CD4-positive, CD25-positive, alpha-beta regulatory T cell (primary cell): ENCODE data around the gene ALDH1A2. TPM values are rescaled to one million over a fixed set of nuclear protein-coding genes. Genes with fewer than 3 reads are reported as not detected.
A peak's percentile ranks its signal among the peaks of the same experiment; 100 is the strongest.
"Not testable (repeated sequence)": the region's sequence is repeated elsewhere in the genome, so short reads cannot be mapped to it uniquely, and the experiment has no call there.

ENCODE experiments used
- ATAC-seq, 2 donors: fragments of 150-1000 bp; cut with Tn5 transposase; one replicate each; pipeline ENCODE4 v1.10.0; 2021; ENCODE audit warnings: low read depth in 2 of 2, moderate number of reproducible peaks in 2 of 2, moderate library complexity in 1 of 2
- DNase-seq, 3 donors: peaks; one replicate each; pipeline versions ENCODE4 v3.0.0 to v3.0.0-alpha.2; 2012 to 2022; ENCODE audit warnings: mixed read lengths in 1 of 3
- H3K27ac ChIP-seq: one replicate; pipeline ENCODE4 v1.7.0; 2013; ENCODE audit warnings: mild to moderate bottlenecking, low read length; ENCODE audit not compliant: insufficient read depth, poor library complexity, severe bottlenecking
- H3K27me3 ChIP-seq: one replicate; pipeline ENCODE4 v1.7.0; 2013; ENCODE audit warnings: low read length; ENCODE audit not compliant: control insufficient read depth, insufficient read depth
- H3K36me3 ChIP-seq: one replicate; pipeline ENCODE4 v1.7.0; 2013; ENCODE audit warnings: mild to moderate bottlenecking, low read length, moderate library complexity; ENCODE audit not compliant: control insufficient read depth, insufficient read depth
- H3K4me1 ChIP-seq: 2 replicates; pipeline ENCODE4 v1.7.0; 2013; ENCODE audit warnings: mild to moderate bottlenecking, low read length; ENCODE audit not compliant: insufficient read depth, control insufficient read depth, poor library complexity, severe bottlenecking
- H3K4me3 ChIP-seq: one replicate; pipeline ENCODE4 v1.7.0; 2013; ENCODE audit warnings: low read depth, mild to moderate bottlenecking, low read length, moderate library complexity
- H3K9me3 ChIP-seq, 2 experiments: 1 replicate in 1 of 2; 2 replicates in 1 of 2; pipeline ENCODE4 v1.7.0; 2013; ENCODE audit warnings: low read length in 2 of 2, mild to moderate bottlenecking in 1 of 2, moderate library complexity in 1 of 2; ENCODE audit not compliant: control insufficient read depth in 2 of 2
- H3K27ac Mint-ChIP-seq, 3 donors: one replicate each; pipeline ENCODE4 v1.8.0; 2020 to 2022; ENCODE audit warnings: mild to moderate bottlenecking in 3 of 3, mixed read lengths in 3 of 3, moderate library complexity in 2 of 3
- H3K27me3 Mint-ChIP-seq: one replicate; pipeline ENCODE4 v1.8.0; 2022; ENCODE audit warnings: mild to moderate bottlenecking, mixed read lengths
- H3K36me3 Mint-ChIP-seq: one replicate; pipeline ENCODE4 v1.8.0; 2020; ENCODE audit warnings: mixed read lengths
- H3K4me1 Mint-ChIP-seq, 4 donors: one replicate each; pipeline ENCODE4 v1.8.0; 2020 to 2022; ENCODE audit warnings: mixed read lengths in 4 of 4, mild to moderate bottlenecking in 1 of 4
- H3K4me3 Mint-ChIP-seq, 4 donors: one replicate each; pipeline ENCODE4 v1.8.0; 2020 to 2022; ENCODE audit warnings: mild to moderate bottlenecking in 4 of 4, mixed read lengths in 4 of 4, moderate library complexity in 3 of 4
- H3K9me3 Mint-ChIP-seq, 7 donors: one replicate each; pipeline ENCODE4 v1.8.0; 2020 to 2022; ENCODE audit warnings: mixed read lengths in 7 of 7, mild to moderate bottlenecking in 3 of 7, moderate library complexity in 2 of 7
- polyA plus RNA-seq, 4 donors: library from polyadenylated mRNA; unstranded; fragments of 300-500 nt; fragmentation: Illumina TruSeq; gene quantifications; one replicate each; pipeline ENCODE4 v1.2.3, GENCODE V29; 2021
- total RNA-seq: library from RNA; stranded (reverse); gene quantifications from one replicate; pipeline ENCODE4 v1.2.3, GENCODE V29; 2022

Gene ALDH1A2
- total and polyA plus RNA-seq, 5 donors from 2014 or later, result not detected

DNA sequence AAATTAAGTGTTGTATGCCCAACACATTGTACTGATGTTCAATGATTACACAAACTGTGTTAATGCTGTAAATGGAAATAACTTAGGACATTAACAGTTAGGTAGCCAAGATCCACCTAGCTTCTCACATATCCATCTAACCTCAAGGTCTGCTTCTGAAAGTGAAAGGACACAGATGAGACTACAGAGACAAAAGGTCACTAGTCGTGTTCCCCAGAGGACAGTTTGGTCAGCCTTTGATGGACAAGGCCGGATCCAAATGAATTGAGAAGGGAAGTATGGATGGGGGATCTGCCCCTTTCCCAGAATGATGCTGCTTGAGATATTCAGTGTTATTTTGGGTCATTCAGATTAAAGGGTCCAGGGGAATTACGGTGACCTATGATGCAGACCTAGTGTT, 17.2 kb downstream of the ALDH1A2 start:
- ATAC-seq (no peak), DNase-seq (no peak)
- H3K4me1 ChIP-seq, result no peaks in the 10 kb centered on the region
- no peaks in the 10 kb centered on the region for H3K36me3 Mint-ChIP-seq
- no peak overlapping the region for H3K27ac ChIP-seq
- H3K9me3 Mint-ChIP-seq, result no peaks in the 10 kb centered on the region
- no peaks in the 10 kb centered on the region for H3K9me3 ChIP-seq
- peaks cover 31% of the 10 kb centered on the region for H3K27me3 Mint-ChIP-seq
- H3K4me1 Mint-ChIP-seq, result no peaks in the 10 kb centered on the region
- no peak overlapping the region for H3K27ac Mint-ChIP-seq
- H3K36me3 ChIP-seq, result no peaks in the 10 kb centered on the region
- H3K27me3 ChIP-seq, result peaks cover 9% of the 10 kb centered on the region
- no peak overlapping the region for H3K4me3 ChIP-seq
- H3K4me3 Mint-ChIP-seq, result no peak overlapping the region

DNA sequence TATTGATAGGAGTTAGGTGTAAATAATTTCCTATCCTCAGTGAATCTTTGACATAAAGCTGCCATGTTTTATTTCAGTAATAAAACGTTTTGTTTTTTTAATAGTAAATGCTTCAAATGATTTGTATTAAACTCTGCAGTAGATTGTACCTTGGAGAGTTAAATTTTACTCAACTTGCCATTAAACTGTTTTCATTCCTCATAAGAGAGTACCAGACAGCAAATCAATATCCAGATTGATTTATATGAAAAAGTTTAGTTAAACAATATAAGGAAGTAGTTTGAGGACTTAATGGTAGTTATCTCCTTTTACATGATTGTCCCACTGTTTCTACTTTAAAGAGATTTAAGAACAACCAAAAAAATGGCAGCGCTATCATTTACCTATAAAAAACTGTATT, 18.4 kb downstream of the ALDH1A2 start:
- H3K27me3 Mint-ChIP-seq, result peaks cover 27% of the 10 kb centered on the region
- Histone ChIP-seq H3K4me3 (no peak overlapping the region), H3K27me3 (peaks cover 10% of the 10 kb centered on the region), H3K4me1 (no peaks in the 10 kb centered on the region), H3K36me3 (no peaks in the 10 kb centered on the region), H3K9me3 (no peaks in the 10 kb centered on the region), H3K27ac (no peak overlapping the region)
- H3K27ac Mint-ChIP-seq, result no peak overlapping the region
- H3K4me1 Mint-ChIP-seq, result no peaks in the 10 kb centered on the region
- H3K36me3 Mint-ChIP-seq, result no peaks in the 10 kb centered on the region
- H3K9me3 Mint-ChIP-seq, result no peaks in the 10 kb centered on the region
- ATAC-seq (no peak), DNase-seq (no peak)
- H3K4me3 Mint-ChIP-seq, result no peak overlapping the region

DNA sequence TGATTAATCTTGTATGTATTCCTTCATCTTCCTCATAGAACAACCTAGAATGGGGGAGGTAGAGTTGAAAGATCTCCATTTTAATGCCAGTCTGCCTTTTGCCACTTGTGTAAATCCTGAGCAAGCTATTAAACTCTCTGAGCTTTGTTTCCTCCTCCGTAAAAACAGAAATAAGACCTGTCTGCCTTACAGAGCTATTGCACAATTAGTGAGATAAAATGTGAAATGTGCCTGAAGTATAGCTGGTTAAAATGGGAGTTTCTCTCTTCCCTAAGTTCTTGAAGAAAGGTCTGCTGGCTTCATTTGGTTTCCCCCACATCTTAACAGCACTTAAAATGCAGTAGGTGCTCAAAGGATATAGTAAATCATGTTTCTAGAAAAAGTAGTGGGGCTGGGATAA, 19.0 kb downstream of the ALDH1A2 start:
- Histone ChIP-seq H3K9me3 (no peaks in the 10 kb centered on the region), H3K4me3 (no peak overlapping the region), H3K36me3 (no peaks in the 10 kb centered on the region), H3K27me3 (peaks cover 10% of the 10 kb centered on the region), H3K27ac (no peak overlapping the region), H3K4me1 (no peaks in the 10 kb centered on the region)
- DNase-seq (no peak), ATAC-seq (no peak)
- Mint-ChIP-seq H3K4me1 (no peaks in the 10 kb centered on the region), H3K27ac (no peak overlapping the region), H3K4me3 (no peak overlapping the region), H3K9me3 (no peaks in the 10 kb centered on the region), H3K27me3 (peaks cover 21% of the 10 kb centered on the region), H3K36me3 (no peaks in the 10 kb centered on the region)

DNA sequence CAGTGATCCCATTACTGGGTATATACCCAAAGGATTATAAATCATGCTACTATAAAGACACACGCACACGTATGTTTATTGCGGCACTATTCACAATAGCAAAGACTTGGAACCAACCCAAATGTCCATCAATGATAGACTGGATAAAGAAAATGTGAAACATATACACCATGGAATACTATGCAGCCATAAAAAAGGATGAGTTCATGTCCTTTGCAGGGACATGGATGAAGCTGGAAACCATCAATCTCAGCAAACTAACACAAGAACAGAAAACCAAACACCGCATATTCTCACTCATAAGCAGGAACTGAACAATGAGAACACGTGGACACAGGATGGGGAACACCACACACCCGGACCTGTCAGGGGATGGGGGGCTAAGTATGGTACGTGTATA, 20.1 kb downstream of the ALDH1A2 start:
- H3K9me3 Mint-ChIP-seq, result not testable (repeated sequence)

DNA sequence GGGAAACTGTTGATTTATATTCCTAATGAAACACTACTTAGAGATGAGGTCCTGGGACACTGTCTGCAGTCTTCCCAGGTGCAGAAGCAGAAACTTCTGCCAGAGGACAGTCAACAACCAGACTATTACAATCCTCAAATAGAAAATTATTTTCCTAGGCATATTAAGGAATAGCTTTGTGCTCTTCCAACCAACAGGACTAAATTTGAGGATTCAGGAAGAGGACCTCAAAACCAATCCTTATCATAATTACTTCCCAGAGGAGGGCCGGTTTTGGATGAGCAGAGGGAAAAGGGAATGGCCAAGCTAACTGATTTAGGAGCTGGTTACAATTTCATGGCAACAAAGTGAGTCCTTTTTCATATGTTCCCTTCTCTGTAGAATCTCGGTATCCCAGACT, 21.0 kb downstream of the ALDH1A2 start:
- H3K27me3 Mint-ChIP-seq, result peaks cover 14% of the 10 kb centered on the region

More for the DNA sequence above, 20.1 kb downstream of the ALDH1A2 start:
- H3K36me3 ChIP-seq, H3K4me3 Mint-ChIP-seq, H3K4me1 ChIP-seq, H3K27ac ChIP-seq, H3K36me3 Mint-ChIP-seq, H3K27ac Mint-ChIP-seq, H3K4me3 ChIP-seq, ATAC-seq, H3K27me3 ChIP-seq, DNase-seq, H3K4me1 Mint-ChIP-seq, H3K9me3 ChIP-seq: not testable (repeated sequence)
- peaks cover 18% of the 10 kb centered on the region for H3K27me3 Mint-ChIP-seq

DNA sequence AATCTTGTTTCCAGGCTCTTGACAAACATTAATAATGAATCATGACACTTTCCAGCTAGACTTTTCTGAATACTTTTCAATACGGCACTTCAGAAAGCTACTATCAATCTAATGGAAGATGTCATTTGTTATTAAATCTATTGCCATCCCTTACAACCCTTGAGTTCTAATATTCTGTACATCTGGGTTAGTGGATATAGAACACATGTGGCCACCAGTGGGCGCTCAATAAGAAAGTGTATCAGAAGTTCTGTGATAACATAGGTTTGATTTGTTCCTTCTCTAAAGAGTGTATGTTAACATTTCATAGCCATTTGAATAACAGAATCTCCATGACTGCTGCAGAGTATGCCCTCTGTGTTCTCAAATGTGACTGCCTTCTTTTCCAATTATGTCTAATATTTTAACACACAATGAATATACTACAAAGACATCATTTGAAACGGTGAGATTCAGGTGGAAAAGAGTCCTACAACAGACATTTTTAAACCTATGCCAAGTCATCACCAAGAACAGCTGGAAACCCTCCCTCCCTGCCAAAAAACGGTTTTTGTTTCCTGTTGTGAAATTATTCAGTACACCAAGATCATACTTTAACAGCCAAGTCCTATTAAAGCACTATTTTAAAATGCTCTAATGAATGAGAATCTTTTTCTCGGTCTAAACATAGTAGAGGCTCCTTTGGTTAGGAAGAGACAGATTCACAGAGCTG, 22.2 kb downstream of the ALDH1A2 start:
- Mint-ChIP-seq H3K36me3 (no peaks in the 10 kb centered on the region), H3K27me3 (peaks cover 17% of the 10 kb centered on the region), H3K4me1 (no peaks in the 10 kb centered on the region), H3K4me3 (no peak overlapping the region), H3K27ac (no peak overlapping the region), H3K9me3 (no peaks in the 10 kb centered on the region)
- no peak for ATAC-seq
- Histone ChIP-seq H3K36me3 (no peaks in the 10 kb centered on the region), H3K4me1 (no peaks in the 10 kb centered on the region), H3K9me3 (no peaks in the 10 kb centered on the region), H3K27ac (no peak overlapping the region), H3K4me3 (no peak overlapping the region), H3K27me3 (peaks cover 9% of the 10 kb centered on the region)
- peak in 1 of 3 donors; percentile 45 for DNase-seq

More for the DNA sequence above, 21.0 kb downstream of the ALDH1A2 start:
- Mint-ChIP-seq H3K9me3 (no peaks in the 10 kb centered on the region), H3K36me3 (no peaks in the 10 kb centered on the region), H3K4me1 (no peaks in the 10 kb centered on the region), H3K4me3 (no peak overlapping the region), H3K27ac (no peak overlapping the region)
- no peaks in the 10 kb centered on the region for H3K9me3 ChIP-seq
- DNase-seq, result no peak
- no peak for ATAC-seq
- no peak overlapping the region for H3K4me3 ChIP-seq
- H3K27ac ChIP-seq, result no peak overlapping the region
- H3K4me1 ChIP-seq, result no peaks in the 10 kb centered on the region
- no peaks in the 10 kb centered on the region for H3K36me3 ChIP-seq
- peaks cover 9% of the 10 kb centered on the region for H3K27me3 ChIP-seq

DNA sequence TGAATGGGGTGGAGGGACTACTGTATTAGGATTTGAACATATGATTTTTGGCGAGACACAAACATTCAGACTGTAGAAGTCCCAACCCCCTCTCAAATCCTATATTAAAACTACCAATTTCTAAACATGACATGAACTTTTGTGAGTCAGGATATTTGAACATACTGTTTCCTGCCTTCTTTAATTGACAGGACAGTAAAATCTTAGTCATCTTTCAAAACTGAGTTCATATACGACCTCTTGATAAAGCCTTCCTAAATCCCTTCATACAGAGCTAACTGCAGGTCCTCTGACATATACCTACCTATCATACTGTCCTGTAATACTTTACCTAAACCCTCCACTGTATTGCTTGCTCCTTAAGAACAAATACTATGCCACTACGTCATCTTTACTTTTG, 23.5 kb downstream of the ALDH1A2 start:
- peaks cover 17% of the 10 kb centered on the region for H3K27me3 Mint-ChIP-seq

DNA sequence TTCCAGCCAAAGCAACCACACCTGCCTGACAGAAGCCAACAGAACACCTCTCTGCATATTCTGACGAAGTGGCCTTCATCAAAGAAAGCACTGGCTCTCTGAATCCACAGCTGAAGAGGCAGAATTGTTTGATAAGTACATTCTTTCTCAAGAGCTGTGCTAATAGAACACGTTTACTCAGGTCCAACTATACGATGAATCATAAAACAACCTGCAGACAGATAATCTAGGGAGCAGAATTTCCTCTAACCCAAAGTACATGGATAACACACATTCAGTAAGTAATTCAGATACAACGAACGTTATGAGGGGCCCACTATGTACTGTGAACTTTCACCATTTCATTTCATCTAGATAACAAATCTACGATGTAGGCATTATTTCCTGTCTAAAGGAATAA, 25.4 kb downstream of the ALDH1A2 start:
- Histone ChIP-seq H3K4me3 (no peak overlapping the region), H3K4me1 (no peaks in the 10 kb centered on the region), H3K9me3 (no peaks in the 10 kb centered on the region), H3K36me3 (no peaks in the 10 kb centered on the region), H3K27me3 (peaks cover 16% of the 10 kb centered on the region), H3K27ac (no peak overlapping the region)
- Mint-ChIP-seq H3K9me3 (no peaks in the 10 kb centered on the region), H3K4me3 (no peak overlapping the region), H3K4me1 (no peaks in the 10 kb centered on the region), H3K27me3 (peaks cover 21% of the 10 kb centered on the region), H3K36me3 (no peaks in the 10 kb centered on the region), H3K27ac (no peak overlapping the region)
- ATAC-seq (no peak), DNase-seq (no peak)

More for the DNA sequence above, 23.5 kb downstream of the ALDH1A2 start:
- H3K4me3 ChIP-seq, result no peak overlapping the region
- Mint-ChIP-seq H3K4me1 (no peaks in the 10 kb centered on the region), H3K9me3 (no peaks in the 10 kb centered on the region), H3K36me3 (no peaks in the 10 kb centered on the region), H3K27ac (no peak overlapping the region), H3K4me3 (no peak overlapping the region)
- no peaks in the 10 kb centered on the region for H3K36me3 ChIP-seq
- no peak for DNase-seq
- H3K9me3 ChIP-seq, result no peaks in the 10 kb centered on the region
- peaks cover 10% of the 10 kb centered on the region for H3K27me3 ChIP-seq
- ATAC-seq, result no peak
- no peaks in the 10 kb centered on the region for H3K4me1 ChIP-seq
- no peak overlapping the region for H3K27ac ChIP-seq
